Psoas muscle (tissue), 8 donors: Measurements from ENCODE around the gene HMCN1. TPM values are rescaled to one million over a fixed set of nuclear protein-coding genes. Genes with fewer than 3 reads are reported as not detected.

Source experiments
- ATAC-seq, 4 donors: fragments of 200-7000 bp; cut with Tn5 transposase; one replicate each; pipeline ENCODE4 v1.9.1; 2020; ENCODE audit warnings: moderate library complexity in 3 of 4, mild to moderate bottlenecking in 2 of 4
- DNase-seq, 2 donors: peaks; one replicate each; pipeline ENCODE4 v3.0.0-alpha.2; 2020
- H3K27ac ChIP-seq: fragments of 200-600 bp; one replicate; pipeline ENCODE4 v1.8.0; 2022
- H3K27me3 ChIP-seq, 3 donors: fragments of 200-600 bp in 1 of 3; one replicate each; pipeline versions ENCODE4 v1.6.1 to v1.8.0; 2013 to 2022; ENCODE audit warnings: low read length in 2 of 3, mild to moderate bottlenecking in 2 of 3, moderate library complexity in 1 of 3; ENCODE audit not compliant: insufficient read depth in 3 of 3
- H3K36me3 ChIP-seq, 2 donors: fragments of 200-600 bp in 1 of 2; one replicate each; pipeline versions ENCODE4 v1.6.1 to v1.8.0; 2013 to 2022; ENCODE audit warnings: low read depth in 1 of 2, mild to moderate bottlenecking in 1 of 2, moderate library complexity in 1 of 2; ENCODE audit not compliant: insufficient read depth in 1 of 2
- H3K4me1 ChIP-seq: fragments of 200-600 bp; one replicate; pipeline ENCODE4 v1.8.0; 2022
- H3K4me3 ChIP-seq: fragments of 200-600 bp; one replicate; pipeline ENCODE4 v1.8.0; 2022; ENCODE audit warnings: mild to moderate bottlenecking
- H3K9me3 ChIP-seq: fragments of 200-600 bp; one replicate; pipeline ENCODE4 v1.8.0; 2022
- WGBS, 3 donors: extraction: QIAGEN DNeasy Blood & Tissue Kit; methylation state at CpG; one replicate each; pipeline versions ENCODE4 v1.1.6 to v1.1.7; 2013; 5-methylcytosine and 5-hydroxymethylcytosine counted together
- intact Hi-C, 2 donors: fragments of 100-400 bp; cut with DNase I; formaldehyde crosslinking; loops; one replicate each; pipeline versions ENCODE4 v1.11.0 to v1.14.2; 2022
- polyA plus RNA-seq, 3 donors: library from polyadenylated mRNA; stranded (reverse); fragments of 200-250 nt; gene quantifications; one replicate each; pipeline ENCODE4 v1.2.3, GENCODE V29; 2013
- total RNA-seq, 4 donors: library from RNA; stranded (reverse); fragmentation: NEBNext Ultra II Directional in 2 of 4; extraction: Animal tissue kit (Norgen Biotek cat#: 25700) in 2 of 4; gene quantifications; one replicate each; pipeline versions ENCODE4 v1.2.1 to v1.2.4, GENCODE V29; 2021 to 2023
- TF ChIP-seq, protein P1 (sequence below): fragments of 200-600 bp; IDR thresholded peaks from one replicate; pipeline ENCODE4 v1.8.0; 2022; ENCODE audit warnings: antibody characterized with exemption
- donor health status: healthy with polysubstance abuse.
- donor health status: DM: no; HTN: no; CAD: no; lungs with moderate emphysema.
- donor health status: Bipolar disorder and iron deficiency.
- donor health status: healthy.
- donor health status: DM: yes; HTN: yes; CAD: no.
- donor health status: DM: no; HTN: no; CAD: no.
- donor health status: DM: no; HTN: no; CAD: no.
- donor health status: DM: yes; HTN: yes; CAD: no.

Gene HMCN1
- total and polyA plus RNA-seq, 7 donors: 1.3 to 6.5 (median 1.8) TPM

DNA sequence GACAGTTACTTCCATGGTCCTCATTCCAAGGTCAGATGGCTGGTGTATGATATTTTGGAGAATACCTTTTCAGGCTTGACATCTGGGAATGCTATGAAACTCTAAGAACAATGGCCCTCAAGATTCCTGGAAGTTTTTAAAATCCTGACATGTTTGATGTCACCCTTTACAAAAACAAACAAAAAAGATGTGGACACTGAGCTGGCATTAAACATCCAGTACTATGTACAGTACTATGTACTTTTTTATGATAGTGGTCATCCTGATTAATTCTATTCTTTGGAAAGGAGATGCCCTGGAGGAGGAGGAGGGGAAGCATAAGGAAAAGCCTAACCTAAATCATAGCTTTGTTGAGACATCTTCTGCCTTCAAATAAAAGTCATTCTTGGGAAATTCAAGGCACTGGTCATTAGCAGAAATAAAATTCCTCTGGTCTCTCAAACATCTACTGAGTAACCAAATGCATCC lies 235.4 kb downstream of the HMCN1 start:
- ATAC-seq (no peak), DNase-seq (no peak)
- Histone ChIP-seq H3K36me3 (no peaks in the 10 kb centered on the region), H3K9me3 (no peaks in the 10 kb centered on the region), H3K27ac (no peak overlapping the region), H3K4me1 (no peaks in the 10 kb centered on the region), H3K4me3 (no peak overlapping the region), H3K27me3 (no peaks in the 10 kb centered on the region)
- intact Hi-C loops: no loop called here
- TF ChIP-seq, protein P1, sequence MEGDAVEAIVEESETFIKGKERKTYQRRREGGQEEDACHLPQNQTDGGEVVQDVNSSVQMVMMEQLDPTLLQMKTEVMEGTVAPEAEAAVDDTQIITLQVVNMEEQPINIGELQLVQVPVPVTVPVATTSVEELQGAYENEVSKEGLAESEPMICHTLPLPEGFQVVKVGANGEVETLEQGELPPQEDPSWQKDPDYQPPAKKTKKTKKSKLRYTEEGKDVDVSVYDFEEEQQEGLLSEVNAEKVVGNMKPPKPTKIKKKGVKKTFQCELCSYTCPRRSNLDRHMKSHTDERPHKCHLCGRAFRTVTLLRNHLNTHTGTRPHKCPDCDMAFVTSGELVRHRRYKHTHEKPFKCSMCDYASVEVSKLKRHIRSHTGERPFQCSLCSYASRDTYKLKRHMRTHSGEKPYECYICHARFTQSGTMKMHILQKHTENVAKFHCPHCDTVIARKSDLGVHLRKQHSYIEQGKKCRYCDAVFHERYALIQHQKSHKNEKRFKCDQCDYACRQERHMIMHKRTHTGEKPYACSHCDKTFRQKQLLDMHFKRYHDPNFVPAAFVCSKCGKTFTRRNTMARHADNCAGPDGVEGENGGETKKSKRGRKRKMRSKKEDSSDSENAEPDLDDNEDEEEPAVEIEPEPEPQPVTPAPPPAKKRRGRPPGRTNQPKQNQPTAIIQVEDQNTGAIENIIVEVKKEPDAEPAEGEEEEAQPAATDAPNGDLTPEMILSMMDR: no peak

DNA sequence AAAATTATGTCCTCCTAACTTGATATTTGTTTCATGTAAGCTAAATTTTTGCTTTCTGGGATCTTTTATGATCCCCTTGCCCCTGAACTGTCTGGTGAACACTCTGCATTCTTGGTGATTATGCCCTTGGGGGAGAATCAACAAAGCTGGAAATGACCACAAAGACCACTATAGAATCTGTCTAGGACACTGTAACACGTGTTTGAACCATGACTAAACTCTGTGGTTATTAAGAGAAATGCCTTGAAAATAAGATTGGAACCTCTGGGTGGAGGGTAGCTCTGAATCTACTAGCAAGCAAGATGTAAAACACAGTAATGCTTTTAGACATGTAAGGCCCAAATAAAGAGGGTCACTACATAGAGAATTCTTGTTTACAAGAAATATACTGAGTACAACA lies 237.5 kb downstream of the HMCN1 start:
- Histone ChIP-seq H3K36me3 (no peaks in the 10 kb centered on the region), H3K27ac (no peak overlapping the region), H3K4me1 (no peaks in the 10 kb centered on the region), H3K27me3 (no peaks in the 10 kb centered on the region), H3K4me3 (no peak overlapping the region), H3K9me3 (no peaks in the 10 kb centered on the region)
- TF ChIP-seq, protein P1: no peak
- WGBS, 3 donors: 20 to 35% (median 26%) methylated on average over 1 of the region's 1 CpG
- intact Hi-C loops: no loop called here
- DNase-seq (no peak), ATAC-seq (no peak)

DNA sequence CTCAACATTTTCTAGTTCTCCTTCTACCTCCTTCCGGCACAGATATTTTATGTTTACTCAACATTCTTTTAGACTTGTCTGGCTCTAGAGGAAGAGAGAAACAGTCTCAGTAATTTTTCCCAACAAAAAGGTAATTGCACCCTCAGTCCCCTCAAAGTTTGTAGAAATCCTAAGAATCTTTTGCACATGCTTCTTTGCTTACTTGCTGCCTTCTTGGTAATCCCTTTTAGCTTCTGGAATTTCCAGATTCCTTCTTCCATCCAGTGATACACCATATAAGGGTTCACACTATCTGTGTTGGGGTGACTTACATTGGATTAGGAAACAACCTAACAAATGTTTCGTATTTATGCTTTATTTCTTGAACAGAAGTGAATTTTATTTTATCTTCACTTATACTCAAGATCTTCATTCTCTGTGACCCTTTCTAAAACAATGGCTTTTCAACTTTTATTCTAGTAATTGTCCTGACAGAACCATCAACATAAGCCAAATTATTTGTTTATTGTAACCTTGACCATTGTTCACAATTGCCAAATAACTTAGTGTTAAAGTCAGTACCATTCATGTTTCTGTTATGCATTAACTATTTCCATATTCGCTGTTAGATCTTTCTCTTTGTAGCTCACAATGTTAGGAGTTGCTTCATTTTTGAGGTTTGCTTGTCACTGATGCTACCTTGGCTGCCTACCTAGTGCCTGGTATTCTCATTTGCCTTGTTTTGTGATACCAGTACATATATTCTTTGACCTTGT lies 238.1 kb downstream of the HMCN1 start:
- WGBS, 3 donors: 81 to 93% (median 86%) methylated on average over 3 of the region's 3 CpGs
- no peaks in the 10 kb centered on the region for H3K36me3 ChIP-seq
- no peaks in the 10 kb centered on the region for H3K27me3 ChIP-seq
- no peak overlapping the region for H3K4me3 ChIP-seq
- H3K27ac ChIP-seq: no peak overlapping the region
- no peaks in the 10 kb centered on the region for H3K4me1 ChIP-seq
- intact Hi-C loops: no loop called here
- ATAC-seq (no peak), DNase-seq (no peak)
- TF ChIP-seq, protein P1: no peak
- no peaks in the 10 kb centered on the region for H3K9me3 ChIP-seq

DNA sequence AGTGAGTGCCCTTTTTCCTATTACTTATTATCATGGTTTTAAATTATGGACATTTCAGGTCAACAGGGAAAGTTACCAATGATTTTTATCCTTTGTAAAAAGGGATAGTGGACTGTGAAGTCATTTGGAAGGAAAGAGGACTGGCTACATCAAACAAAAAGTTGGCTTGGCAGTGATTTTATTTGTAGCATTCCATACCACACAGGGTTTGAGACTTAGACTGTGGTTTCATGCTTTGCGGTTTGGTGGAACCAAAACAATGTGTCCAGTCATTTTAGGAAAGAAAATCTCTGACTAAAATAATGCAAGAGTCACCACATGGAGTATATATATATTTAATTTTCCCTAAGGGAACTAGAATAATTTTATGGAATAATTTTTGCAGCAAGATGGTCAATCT lies 239.5 kb downstream of the HMCN1 start:
- Histone ChIP-seq H3K9me3 (no peaks in the 10 kb centered on the region), H3K4me1 (no peaks in the 10 kb centered on the region), H3K27ac (no peak overlapping the region), H3K36me3 (no peaks in the 10 kb centered on the region), H3K27me3 (no peaks in the 10 kb centered on the region), H3K4me3 (no peak overlapping the region)
- ATAC-seq (no peak), DNase-seq (no peak)
- 31 to 56% (median 47%) methylated on average over 1 of the region's 1 CpG for WGBS, 3 donors
- TF ChIP-seq, protein P1: no peak
- intact Hi-C loops: no loop called here
